Activated naive CD4-positive, alpha-beta T cell treated with anti-CD3 and anti-CD28 coated beads, Interleukin-2, amount 50 U/mL, for 16 hours (primary cell): ENCODE measurements around the gene TTLL11.

Source experiments
- DNase-seq: peaks from one replicate; pipeline ENCODE4 v3.0.0-alpha.2; 2020

Gene TTLL11, protein sequence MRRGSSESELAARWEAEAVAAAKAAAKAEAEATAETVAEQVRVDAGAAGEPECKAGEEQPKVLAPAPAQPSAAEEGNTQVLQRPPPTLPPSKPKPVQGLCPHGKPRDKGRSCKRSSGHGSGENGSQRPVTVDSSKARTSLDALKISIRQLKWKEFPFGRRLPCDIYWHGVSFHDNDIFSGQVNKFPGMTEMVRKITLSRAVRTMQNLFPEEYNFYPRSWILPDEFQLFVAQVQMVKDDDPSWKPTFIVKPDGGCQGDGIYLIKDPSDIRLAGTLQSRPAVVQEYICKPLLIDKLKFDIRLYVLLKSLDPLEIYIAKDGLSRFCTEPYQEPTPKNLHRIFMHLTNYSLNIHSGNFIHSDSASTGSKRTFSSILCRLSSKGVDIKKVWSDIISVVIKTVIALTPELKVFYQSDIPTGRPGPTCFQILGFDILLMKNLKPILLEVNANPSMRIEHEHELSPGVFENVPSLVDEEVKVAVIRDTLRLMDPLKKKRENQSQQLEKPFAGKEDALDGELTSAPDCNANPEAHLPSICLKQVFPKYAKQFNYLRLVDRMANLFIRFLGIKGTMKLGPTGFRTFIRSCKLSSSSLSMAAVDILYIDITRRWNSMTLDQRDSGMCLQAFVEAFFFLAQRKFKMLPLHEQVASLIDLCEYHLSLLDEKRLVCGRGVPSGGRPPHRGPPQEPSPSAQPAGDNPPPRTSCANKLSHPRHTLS

GRCh38 chr9:122092611-122093506, at the start of gene TTLL11:
TTLL11 (minus strand) TSS chr9:122093308; CDS start chr9:122093148, 160 bp downstream.
- peak; percentile 98 for DNase-seq

GRCh38 chr9:122141671-122142070, 48.6 kb upstream of the TTLL11 start:
- no peak for DNase-seq

DNA sequence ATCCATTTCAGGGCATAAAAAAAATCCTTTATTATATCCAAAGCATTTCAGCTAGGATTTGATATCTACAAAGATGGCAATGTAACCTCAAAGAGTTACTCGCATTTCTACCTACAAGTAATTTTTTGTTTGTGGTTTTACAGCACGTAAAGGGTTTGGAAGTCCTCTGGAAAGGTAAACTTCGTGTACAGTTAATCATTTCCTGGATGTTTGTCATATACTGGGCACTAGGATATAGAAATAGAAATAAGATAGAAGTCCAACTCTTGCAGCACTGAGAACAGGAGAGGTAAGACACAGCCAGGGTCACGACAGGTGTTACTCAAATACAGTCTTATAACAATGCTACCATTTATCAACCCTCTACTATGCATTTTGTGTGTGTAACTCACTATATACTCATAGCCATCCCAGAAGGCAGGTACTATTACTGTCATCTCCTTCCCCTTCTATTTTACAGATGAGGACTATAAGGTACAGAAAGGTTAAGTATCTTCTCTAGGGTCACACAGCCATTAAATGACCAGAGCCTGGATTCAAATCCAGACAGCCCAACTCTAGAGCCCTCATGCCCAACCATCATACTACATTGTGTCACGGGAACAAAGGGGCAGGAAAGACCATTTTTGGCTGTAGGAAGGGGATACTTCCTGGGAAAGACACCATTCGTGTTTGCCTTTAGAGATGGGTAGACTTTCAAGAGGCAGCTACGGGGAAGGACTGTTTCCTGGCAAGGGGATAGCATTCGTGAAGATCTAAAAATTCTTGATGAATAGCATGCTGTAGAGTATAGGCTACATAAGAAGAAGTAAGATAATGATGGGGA, 47.5 kb upstream of the TTLL11 start:
- no peak for DNase-seq

GRCh38 chr9:122138560-122139268, 45.6 kb upstream of the TTLL11 start:
- no peak for DNase-seq

DNA sequence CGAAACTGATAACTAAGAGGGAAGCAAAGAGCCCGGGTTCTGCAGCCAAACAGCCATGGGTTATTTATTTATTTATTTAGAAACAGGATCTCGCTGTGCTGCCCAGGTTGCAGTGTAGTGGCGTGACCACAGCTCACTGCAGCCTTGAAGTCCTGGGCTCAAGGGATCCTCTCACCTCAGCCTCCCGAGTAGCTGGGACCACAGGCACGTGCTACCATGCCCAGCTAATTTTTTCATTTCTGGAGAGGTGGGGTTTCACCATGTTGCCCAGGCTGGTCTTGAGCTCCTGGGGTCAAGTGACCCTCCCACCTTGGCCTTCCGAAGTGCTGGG, 42.4 kb upstream of the TTLL11 start:
- no peak for DNase-seq

- DNase-seq: no peak
These were observed 41.9 kb upstream of the TTLL11 start for GRCh38 chr9:122134822-122135528.

DNA sequence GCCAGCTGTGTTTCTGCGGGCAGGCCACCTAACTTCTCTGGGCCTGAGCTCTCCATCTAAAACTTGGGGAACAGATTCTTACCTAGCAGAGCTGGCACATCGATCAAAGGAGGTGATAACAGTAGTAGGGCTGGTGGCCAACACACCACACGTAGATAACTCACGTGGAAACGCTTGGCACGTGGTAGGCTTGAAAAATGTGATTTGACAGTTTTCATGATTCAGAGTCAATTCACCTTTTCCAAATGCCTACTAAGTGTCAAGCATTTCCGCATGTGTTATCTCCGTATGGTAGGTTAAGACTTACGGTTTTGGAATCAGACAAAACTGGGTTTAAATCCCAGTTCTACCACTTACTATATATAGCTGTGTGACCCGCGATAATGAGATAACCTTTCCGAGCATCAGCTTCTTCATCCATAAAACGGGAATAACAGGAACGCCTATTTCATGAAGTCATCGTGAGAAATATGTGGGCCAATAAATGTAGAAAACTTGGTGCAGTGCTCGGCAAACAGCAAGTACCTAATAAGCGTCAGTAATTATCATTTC, 41.0 kb upstream of the TTLL11 start:
- no peak for DNase-seq

DNA sequence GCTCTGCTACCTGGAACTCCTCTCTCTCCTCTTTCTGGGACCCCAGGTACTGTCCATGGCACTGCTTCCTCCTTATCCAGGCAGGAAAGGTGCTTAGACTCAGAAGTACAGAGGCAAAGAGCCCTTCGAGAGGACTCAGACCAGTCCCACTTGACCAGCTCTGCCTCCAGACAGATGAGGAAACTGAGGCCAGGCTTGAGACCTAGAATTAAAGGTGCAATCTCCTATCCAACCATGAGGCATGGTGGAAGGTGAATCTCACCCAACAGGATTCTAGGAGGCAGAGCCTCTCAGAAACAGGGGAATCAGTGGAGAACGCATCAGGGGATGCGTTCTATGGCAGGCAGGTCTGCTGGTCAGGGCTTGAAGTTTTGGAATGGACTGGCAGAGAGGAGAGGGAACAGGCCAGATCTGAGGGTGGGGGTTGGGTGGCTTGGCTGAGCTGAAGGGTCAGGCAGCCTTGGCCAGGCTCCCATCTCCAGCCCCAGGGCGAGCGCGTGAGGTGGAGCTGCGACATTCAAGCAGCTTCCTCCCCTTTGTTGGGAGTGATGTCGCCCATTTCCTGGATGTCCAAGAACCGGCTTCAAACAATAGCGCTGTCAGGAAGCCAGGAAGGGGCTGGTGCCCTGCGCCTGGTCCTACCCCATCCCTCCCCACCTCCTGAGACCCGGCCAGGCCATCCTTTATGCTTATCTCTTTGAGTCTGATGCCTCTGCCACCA, 40.3 kb upstream of the TTLL11 start:
- DNase-seq: no peak

DNA sequence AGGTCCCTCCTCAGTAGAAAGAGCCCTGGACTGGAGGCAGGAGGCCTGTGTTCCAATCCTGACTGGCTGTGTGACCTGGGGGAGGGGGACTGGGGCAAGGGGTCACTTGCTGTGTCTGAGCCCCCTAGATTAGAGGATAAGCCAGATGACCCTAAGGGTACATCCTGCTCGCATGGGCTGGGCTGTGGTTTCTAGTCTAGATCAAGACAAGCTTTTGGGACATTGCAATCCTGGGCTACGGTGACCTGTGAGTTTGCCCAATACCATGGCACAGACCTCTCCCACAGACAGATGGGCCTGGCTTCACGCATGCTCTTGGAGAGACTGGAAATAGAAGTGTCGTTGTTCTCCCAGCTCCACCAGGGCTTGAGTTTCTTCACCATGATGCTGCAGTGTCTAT, 39.4 kb upstream of the TTLL11 start:
- no peak for DNase-seq

- DNase-seq: no peak
These were observed 38.4 kb upstream of the TTLL11 start for GRCh38 chr9:122131401-122132001.

- DNase-seq: no peak
These were observed 37.7 kb upstream of the TTLL11 start for GRCh38 chr9:122130837-122131236.

DNA sequence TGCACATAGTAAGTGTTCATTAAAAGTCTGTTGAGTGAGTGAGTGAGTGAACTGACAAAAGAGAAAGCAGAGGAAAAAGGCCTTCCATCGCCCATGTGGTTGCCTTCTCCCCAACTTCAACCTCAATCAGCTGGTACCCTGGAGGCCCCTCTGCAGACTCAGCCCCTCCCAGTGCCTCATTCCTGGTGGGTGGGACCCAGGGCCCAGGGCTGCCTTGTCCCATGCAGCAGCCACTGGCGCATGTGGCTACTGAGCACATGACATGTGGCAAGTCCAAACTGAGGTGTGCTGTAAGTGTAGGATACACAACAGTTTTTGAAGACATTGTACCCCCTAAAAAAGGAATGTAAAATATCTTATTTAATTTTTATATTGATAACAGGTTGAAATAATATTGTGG, 36.9 kb upstream of the TTLL11 start:
- no peak for DNase-seq

GRCh38 chr9:122128969-122129343, 35.8 kb upstream of the TTLL11 start:
- no peak for DNase-seq

DNA sequence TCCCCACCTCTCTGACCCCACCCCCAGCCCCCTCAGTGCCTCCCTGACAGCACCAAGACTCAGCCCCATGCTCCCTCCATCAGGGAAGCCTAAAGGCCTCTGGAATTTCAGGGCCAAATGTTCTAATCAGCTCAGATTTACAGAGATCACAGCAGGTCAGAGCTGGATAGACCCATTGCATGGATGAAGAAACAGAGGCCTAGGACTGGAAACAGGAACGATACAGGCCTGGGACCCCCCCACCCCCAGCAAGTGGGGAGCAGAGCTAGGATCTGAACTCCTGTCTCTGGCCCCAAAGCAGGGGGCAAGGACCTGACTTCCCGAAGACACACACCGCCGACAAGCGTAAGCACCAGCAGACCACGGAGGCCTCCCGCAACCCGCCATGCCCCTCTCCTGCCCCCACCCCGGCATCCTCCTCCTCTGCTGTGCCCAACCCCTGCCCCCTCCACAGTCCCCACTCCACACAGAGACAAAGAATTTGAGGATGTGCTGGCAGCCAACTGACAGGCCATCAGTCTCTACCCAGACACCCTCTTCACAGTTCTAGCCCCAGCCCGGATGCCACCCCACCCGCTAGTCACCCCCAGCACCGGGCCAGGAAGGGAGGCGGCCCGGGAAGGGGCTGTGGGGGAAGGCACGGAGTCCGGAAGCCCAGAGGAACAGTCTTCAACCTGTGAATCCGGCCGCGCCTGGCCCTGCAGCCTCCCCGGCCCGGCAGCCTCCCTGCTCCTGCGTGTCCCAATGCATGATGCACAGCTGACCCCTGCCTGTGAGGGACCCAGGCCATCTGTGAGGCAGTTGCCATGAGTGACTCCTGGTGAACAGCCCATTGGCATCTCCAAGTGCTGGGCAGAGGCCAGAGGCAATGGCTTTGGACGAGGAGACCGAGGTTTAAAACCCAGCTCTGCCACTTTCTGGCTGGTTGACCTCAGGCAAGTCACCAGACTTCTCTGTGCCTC, 35.2 kb upstream of the TTLL11 start:
- no peak for DNase-seq

DNA sequence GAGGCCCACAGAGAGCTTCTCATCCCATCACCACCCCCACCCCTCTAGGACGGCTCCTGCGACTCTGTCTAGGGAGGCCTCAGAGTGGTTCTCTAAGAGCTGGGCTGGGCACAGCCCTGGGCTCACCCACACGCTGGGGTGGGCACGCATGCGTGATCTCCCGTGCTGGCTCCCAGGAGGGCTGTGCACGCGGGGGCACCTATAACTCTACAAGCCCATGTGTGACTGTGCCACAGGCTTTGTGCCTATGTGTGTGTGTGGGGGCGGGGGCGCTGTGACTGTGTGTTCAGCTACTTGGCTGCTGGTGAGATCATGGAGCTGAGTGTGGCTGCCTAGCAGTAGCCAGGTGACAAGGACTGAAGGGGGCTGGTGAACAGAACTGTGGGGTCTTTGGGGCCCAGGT, 34.3 kb upstream of the TTLL11 start:
- peak; percentile 42 for DNase-seq

- DNase-seq: no peak
These were observed 33.5 kb upstream of the TTLL11 start for GRCh38 chr9:122126331-122127261.
